Measurements from ENCODE around the gene JUP. TPM values are rescaled to one million over a fixed set of nuclear protein-coding genes. Genes with fewer than 3 reads are reported as not detected.

JUP gene
- total and polyA plus RNA-seq, 8 donors: 59.5 to 248 (median 90.1) TPM

- WGBS, 5 donors: 79 to 88% (median 86%) methylated on average over 7 of the region's 7 CpGs
- no peaks in the 10 kb centered on the region for H3K36me3 ChIP-seq
- H3K4me3 ChIP-seq: no peak overlapping the region
- intact Hi-C loops (cut with DNase I; ENCODE audit: low total_unique reads): no loop called here
- peaks cover 0 to 5% (median 0%) of the 10 kb centered on the region in 4 donors for H3K4me1 ChIP-seq
- H3K27ac ChIP-seq: no peak overlapping the region
- no peak for DNase-seq
- peaks cover 0 to 14% (median 0%) of the 10 kb centered on the region in 3 donors for H3K27me3 ChIP-seq
- TF ChIP-seq EP300 (IDR thresholded peaks at IDR 0.05) (no peak), POLR2A (IDR thresholded peaks at IDR 0.05) (no peak), POLR2AphosphoS5 (IDR thresholded peaks at IDR 0.05) (no peak)
- TF ChIP-seq, protein P1, sequence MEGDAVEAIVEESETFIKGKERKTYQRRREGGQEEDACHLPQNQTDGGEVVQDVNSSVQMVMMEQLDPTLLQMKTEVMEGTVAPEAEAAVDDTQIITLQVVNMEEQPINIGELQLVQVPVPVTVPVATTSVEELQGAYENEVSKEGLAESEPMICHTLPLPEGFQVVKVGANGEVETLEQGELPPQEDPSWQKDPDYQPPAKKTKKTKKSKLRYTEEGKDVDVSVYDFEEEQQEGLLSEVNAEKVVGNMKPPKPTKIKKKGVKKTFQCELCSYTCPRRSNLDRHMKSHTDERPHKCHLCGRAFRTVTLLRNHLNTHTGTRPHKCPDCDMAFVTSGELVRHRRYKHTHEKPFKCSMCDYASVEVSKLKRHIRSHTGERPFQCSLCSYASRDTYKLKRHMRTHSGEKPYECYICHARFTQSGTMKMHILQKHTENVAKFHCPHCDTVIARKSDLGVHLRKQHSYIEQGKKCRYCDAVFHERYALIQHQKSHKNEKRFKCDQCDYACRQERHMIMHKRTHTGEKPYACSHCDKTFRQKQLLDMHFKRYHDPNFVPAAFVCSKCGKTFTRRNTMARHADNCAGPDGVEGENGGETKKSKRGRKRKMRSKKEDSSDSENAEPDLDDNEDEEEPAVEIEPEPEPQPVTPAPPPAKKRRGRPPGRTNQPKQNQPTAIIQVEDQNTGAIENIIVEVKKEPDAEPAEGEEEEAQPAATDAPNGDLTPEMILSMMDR (IDR thresholded peaks at IDR 0.05): no peak
- no peaks in the 10 kb centered on the region for H3K9me3 ChIP-seq
These were observed 64.3 kb downstream of the JUP start for GRCh38 chr17:41722231-41722630.

DNA sequence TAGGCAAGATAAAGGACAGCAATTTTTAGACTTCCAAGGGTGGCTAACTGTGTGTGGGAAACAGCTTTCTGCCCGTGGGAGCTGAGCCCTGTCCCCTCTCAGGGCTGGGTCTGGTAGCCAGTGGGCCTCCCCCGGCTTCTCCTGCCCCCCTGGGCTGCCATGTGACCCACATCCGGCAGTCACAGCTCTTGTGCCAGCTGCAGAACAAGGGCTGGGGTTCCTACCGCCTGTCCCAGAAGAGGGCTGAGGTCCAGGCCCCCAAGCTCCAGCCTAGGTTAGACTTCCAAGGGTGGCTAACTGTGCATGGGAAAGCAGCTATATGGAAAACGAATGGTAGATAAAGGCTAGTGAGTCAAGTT is 68.2 kb downstream of the JUP start:
- WGBS, 5 donors: 49 to 63% (median 57%) methylated on average over 5 of the region's 5 CpGs
- TF ChIP-seq EP300 (IDR thresholded peaks at IDR 0.05) (no peak), POLR2AphosphoS5 (IDR thresholded peaks at IDR 0.05) (no peak), POLR2A (IDR thresholded peaks at IDR 0.05) (no peak)
- TF ChIP-seq, protein P1 (IDR thresholded peaks at IDR 0.05): no peak
- Histone ChIP-seq H3K4me1 (peaks cover 0 to 5% (median 0%) of the 10 kb centered on the region in 4 donors), H3K36me3 (no peaks in the 10 kb centered on the region), H3K9me3 (no peaks in the 10 kb centered on the region), H3K27me3 (peaks cover 0 to 6% (median 0%) of the 10 kb centered on the region in 3 donors), H3K27ac (no peak overlapping the region), H3K4me3 (no peak overlapping the region)
- intact Hi-C loops (cut with DNase I; ENCODE audit: low total_unique reads): no loop called here
- no peak for DNase-seq

DNA sequence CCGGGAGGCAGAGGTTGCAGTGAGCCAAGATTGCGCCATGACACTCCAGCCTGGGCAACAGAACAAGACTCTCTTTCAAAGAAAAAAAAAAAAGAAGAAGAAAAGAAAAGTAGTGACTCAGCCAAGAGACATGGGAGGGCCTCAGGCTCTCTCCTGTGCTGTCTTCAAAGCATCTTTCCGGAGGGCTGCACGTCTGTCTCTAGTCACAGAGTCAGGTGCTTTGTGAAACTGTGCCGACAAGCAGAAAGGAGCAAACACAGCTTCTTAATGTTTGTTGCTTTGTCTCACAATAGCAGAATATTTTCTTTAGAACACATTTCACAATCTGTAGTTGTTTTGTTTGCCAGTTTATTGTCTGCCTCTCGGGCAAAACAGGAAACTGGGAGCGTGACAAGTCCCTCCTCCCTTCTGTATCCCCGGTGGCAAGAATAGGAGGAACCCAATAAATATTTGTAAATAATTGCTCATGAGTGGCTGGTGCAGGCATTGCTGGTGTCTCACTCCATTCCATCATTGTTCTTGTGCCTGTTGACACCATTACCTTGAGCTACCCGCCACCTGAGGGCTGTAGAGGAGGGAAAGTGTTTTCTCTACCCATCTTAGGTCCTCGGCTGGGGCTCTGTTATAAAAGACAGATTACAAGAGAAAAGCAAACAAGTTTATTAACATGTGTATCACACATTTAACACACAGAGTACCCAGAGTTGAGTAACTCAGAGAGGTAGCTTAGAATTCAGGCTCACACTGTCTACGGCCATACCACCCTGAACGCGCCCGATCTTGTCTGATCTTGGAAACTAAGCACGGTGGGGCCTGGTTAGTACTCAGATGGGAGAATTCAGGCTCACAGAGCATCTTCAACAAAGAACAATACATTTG is 68.9 kb downstream of the JUP start:
- WGBS, 5 donors: 53 to 64% (median 62%) methylated on average over 15 of the region's 15 CpGs
- Histone ChIP-seq H3K27me3 (peaks cover 0 to under 1% (median 0%) of the 10 kb centered on the region in 3 donors), H3K4me3 (no peak overlapping the region), H3K9me3 (no peaks in the 10 kb centered on the region), H3K36me3 (no peaks in the 10 kb centered on the region), H3K4me1 (peaks cover 0 to 5% (median 0%) of the 10 kb centered on the region in 4 donors), H3K27ac (no peak overlapping the region)
- intact Hi-C loops (cut with DNase I; ENCODE audit: low total_unique reads): no loop called here
- TF ChIP-seq EP300 (IDR thresholded peaks at IDR 0.05) (no peak), POLR2AphosphoS5 (IDR thresholded peaks at IDR 0.05) (no peak), POLR2A (IDR thresholded peaks at IDR 0.05) (no peak)
- TF ChIP-seq, protein P1 (IDR thresholded peaks at IDR 0.05): no peak
- no peak for DNase-seq

DNA sequence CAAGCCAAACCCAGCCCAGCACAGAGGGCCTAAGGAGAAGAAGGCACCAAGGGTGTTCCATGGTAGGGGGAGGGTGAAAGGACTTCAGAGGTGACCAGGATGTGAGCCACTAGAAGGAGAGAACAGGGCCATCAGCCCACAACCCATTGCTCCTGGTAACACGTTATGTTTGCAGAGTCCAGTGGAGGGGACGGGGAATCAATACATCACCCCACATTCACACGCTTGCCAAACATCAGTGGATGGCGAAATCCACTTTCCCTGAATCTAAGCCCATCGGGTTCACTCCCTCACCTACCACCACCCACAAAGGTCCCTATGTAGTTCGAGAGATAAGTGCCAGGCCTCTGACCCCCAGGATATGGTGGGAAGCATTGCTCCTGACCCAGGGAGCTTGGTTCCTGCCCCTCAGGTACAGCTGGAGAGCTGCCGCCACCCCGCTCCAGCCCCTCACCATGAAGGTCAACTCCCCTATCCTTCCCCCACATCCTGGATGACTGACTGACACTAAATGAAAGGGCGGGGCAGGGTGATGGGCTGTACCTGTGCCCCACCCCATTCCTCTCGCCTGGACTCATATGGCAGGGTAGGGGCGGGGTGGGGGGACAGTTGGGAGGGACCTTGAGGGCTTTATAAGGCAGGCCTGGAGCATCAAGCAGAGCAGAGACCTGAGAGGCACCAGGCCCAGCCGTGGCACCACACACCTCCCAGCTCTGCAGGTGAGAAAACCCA is 74.7 kb downstream of the JUP start, which contains the start of gene GAST:
Gene GAST (plus strand): TSS at position 663 of the 732 bp plus-strand sequence. CDS start 3,106 bp downstream, outside the sequence.
- no peak for TF ChIP-seq POLR2AphosphoS5 (IDR thresholded peaks at IDR 0.05)
- no peak for TF ChIP-seq POLR2A (IDR thresholded peaks at IDR 0.05)
- TF ChIP-seq, protein P1 (IDR thresholded peaks at IDR 0.05): no peak
- no peak for TF ChIP-seq EP300 (IDR thresholded peaks at IDR 0.05)
- H3K4me1 ChIP-seq: no peaks in the 10 kb centered on the region
- H3K9me3 ChIP-seq: no peaks in the 10 kb centered on the region
- H3K27me3 ChIP-seq: peaks cover 0 to 20% (median 0%) of the 10 kb centered on the region in 3 donors
- no peak for DNase-seq
- H3K4me3 ChIP-seq: no peak within 1 kb of the TSS
- no peak within 1 kb of the TSS for H3K27ac ChIP-seq
- intact Hi-C loops (cut with DNase I; ENCODE audit: low total_unique reads): no loop called here
- 69 to 83% (median 75%) methylated on average over 6 to 12 of the region's 12 CpGs for WGBS, 5 donors
- H3K36me3 ChIP-seq: no peaks in the 10 kb centered on the region

Measured in stomach (tissue), 9 donors.